Mucosa of stomach (tissue), 1 donor: ENCODE measurements around the gene PRAC1.

Experiments
- H3K27me3 ChIP-seq: one replicate; pipeline ENCODE4 v1.7.0; 2013; ENCODE audit warnings: mild to moderate bottlenecking, low read length; ENCODE audit not compliant: control insufficient read depth, insufficient read depth
- H3K36me3 ChIP-seq: one replicate; pipeline ENCODE4 v1.7.0; 2013; ENCODE audit warnings: low read length; ENCODE audit not compliant: control insufficient read depth, insufficient read depth
- H3K4me1 ChIP-seq: one replicate; pipeline ENCODE4 v1.7.0; 2013; ENCODE audit warnings: mild to moderate bottlenecking, low read length; ENCODE audit not compliant: control insufficient read depth, insufficient read depth
- H3K4me3 ChIP-seq: one replicate; pipeline ENCODE4 v1.7.0; 2013; ENCODE audit warnings: low read length
- H3K9ac ChIP-seq: one replicate; pipeline ENCODE4 v1.7.0; 2013; ENCODE audit warnings: mild to moderate bottlenecking, low read length, moderate library complexity
- H3K9me3 ChIP-seq: one replicate; pipeline ENCODE4 v1.7.0; 2013; ENCODE audit warnings: mild to moderate bottlenecking, low read length, moderate library complexity; ENCODE audit not compliant: control insufficient read depth
- donor health status: Pancreatic carcinoma.

The PRAC1 gene

DNA sequence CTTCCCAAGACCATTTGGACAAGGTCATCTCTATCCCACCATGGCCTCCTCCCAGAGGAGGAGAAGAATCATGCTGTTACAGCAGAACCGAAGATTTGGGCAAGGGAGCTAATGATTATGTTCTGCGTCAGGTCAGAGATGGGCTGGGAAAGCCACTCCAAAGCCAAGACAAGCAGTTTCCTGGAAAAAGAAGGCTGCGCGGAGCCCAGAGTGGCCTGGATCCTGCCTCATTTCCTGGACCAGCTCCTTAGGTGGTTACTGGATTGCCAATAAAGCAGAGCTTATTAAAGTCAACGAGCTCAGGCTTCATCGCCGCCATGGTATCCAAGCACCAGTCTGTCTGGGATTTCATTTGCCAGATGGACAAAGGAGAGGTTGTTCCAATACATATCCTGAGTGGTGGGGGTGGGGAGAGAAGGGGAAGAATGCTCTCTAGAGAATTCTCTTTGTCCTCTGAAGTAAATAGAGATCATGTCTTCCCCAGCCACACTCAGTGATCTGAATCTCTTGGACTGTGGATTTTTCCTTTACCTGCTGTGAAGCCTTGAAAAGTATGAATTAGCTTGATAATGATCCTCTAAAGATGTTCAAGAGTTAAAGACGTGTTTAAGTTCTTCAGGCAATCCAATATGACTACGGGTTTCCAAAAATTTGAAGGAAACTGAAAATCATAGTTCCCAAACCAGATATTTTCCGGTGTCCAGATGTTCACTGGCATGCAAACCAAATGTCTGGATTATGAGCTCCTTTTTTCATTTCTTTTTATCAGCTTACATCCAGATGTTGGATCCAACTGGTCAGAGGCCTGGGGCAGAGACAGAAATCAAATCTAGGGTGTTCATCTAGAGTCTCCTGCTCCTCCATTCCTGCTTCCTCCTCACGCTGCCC is 17.7 kb downstream of the PRAC1 start:
- H3K36me3 ChIP-seq = no peaks in the 10 kb centered on the region
- H3K4me3 ChIP-seq = no peak overlapping the region
- peaks cover 41% of the 10 kb centered on the region for H3K27me3 ChIP-seq

GRCh38 chr17:48701864-48702532 is 20.3 kb downstream of the PRAC1 start:
- H3K9ac ChIP-seq = no peak overlapping the region
- H3K36me3 ChIP-seq = no peaks in the 10 kb centered on the region
- H3K27me3 ChIP-seq = peaks cover 43% of the 10 kb centered on the region
- H3K9me3 ChIP-seq = no peaks in the 10 kb centered on the region
- H3K4me1 ChIP-seq = no peaks in the 10 kb centered on the region
- H3K4me3 ChIP-seq = no peak overlapping the region

More for the DNA sequence above, 17.7 kb downstream of the PRAC1 start:
- Histone ChIP-seq H3K9ac (no peak overlapping the region), H3K9me3 (no peaks in the 10 kb centered on the region), H3K4me1 (no peaks in the 10 kb centered on the region)

- Histone ChIP-seq H3K36me3 (no peaks in the 10 kb centered on the region), H3K9ac (no peak overlapping the region), H3K4me1 (no peaks in the 10 kb centered on the region), H3K27me3 (peaks cover 18% of the 10 kb centered on the region), H3K9me3 (no peaks in the 10 kb centered on the region), H3K4me3 (no peak overlapping the region)
These were observed 29.1 kb downstream of the PRAC1 start for GRCh38 chr17:48693178-48693577.

DNA sequence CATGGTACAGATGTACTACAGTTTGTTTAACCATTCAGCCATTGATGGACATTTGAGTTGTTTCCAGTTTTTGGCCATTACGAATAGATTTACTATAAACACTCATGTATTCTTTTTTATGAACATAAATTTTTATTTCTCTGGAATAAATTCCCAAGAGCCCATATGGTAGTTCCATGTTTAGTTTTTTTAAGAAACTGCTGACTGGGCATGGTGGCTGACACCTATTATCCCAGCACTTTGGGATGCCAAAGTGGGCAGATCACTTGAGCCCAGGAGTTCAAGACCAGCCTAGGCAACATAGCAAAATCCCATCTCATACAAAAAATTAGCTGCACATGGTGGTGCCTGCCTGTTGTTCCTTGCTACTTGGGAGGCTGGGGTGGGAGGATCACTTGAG is 30.3 kb downstream of the PRAC1 start:
- H3K27me3 ChIP-seq = peaks cover 10% of the 10 kb centered on the region

GRCh38 chr17:48690655-48691054 is 31.7 kb downstream of the PRAC1 start:
- Histone ChIP-seq H3K36me3 (no peaks in the 10 kb centered on the region), H3K9ac (no peak overlapping the region)

More for the DNA sequence above, 30.3 kb downstream of the PRAC1 start:
- no peaks in the 10 kb centered on the region for H3K36me3 ChIP-seq
- H3K9me3 ChIP-seq = no peaks in the 10 kb centered on the region
- H3K4me3 ChIP-seq = no peak overlapping the region
- H3K9ac ChIP-seq = no peak overlapping the region
- no peaks in the 10 kb centered on the region for H3K4me1 ChIP-seq

DNA sequence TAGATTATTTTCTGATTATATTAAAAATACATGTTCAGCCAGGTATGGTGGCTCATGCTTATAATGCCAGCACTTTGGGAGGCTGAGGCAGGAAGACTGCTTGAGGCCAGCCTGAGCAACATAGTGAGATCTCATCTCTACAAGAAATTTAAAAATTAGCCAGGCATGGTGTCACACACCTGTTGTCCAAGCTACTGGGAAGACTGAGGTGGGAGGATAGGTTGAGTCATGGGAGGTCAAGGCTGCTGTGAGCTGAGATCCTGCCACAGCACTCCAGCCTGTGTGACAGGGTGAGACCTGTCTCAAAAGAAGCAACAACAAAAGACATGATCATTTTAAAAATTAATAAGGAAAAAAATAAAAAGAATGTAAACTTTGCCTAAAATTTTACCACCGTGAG is 40.7 kb downstream of the PRAC1 start:
- H3K4me1 ChIP-seq = peaks cover 4% of the 10 kb centered on the region
- H3K4me3 ChIP-seq = no peak overlapping the region
- no peaks in the 10 kb centered on the region for H3K9me3 ChIP-seq
- H3K36me3 ChIP-seq = no peaks in the 10 kb centered on the region
- peaks cover 38% of the 10 kb centered on the region for H3K27me3 ChIP-seq
- H3K9ac ChIP-seq = no peak overlapping the region

More at GRCh38 chr17:48690655-48691054, 31.7 kb downstream of the PRAC1 start:
- H3K9me3 ChIP-seq = no peaks in the 10 kb centered on the region
- no peaks in the 10 kb centered on the region for H3K4me1 ChIP-seq
- no peak overlapping the region for H3K4me3 ChIP-seq
- H3K27me3 ChIP-seq = peaks cover 10% of the 10 kb centered on the region

DNA sequence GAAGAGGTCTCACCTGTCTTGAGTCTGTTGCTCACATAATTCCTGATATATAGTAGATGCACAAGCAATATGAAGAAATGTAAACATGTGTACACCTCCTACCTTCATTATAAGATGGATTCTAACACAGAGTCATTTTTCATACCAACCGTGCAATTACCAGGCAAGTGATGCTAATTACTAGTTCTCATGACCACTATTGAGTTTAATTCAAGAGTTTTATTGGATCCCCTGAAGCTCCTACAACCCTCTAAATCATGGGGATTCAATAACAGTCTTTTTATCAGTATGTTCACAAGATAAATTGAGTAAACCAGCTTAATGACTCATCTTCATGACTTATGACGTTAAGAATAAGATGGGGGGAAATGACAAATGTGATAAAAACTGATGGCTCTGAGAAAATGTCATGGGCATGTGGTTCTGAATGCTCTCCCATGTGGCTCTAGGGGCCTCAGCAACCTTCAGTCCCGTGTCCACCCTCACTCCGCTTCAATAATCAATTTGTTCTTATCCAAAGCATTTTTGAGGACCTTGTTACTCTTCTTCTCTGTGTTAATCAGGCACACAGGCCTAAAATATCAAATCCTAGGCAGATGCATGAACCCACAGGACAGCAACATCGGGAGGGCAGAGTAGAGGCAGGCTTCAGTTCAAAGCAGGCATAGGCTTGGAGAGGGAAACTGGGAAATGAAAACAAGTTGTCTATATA is 42.8 kb downstream of the PRAC1 start:
- Histone ChIP-seq H3K9ac (no peak overlapping the region), H3K4me1 (peaks cover 4% of the 10 kb centered on the region), H3K4me3 (no peak overlapping the region), H3K27me3 (peaks cover 35% of the 10 kb centered on the region), H3K9me3 (no peaks in the 10 kb centered on the region), H3K36me3 (no peaks in the 10 kb centered on the region)

- Histone ChIP-seq H3K9me3 (no peaks in the 10 kb centered on the region), H3K9ac (no peak overlapping the region), H3K4me3 (no peak overlapping the region), H3K4me1 (peaks cover 4% of the 10 kb centered on the region), H3K27me3 (peaks cover 34% of the 10 kb centered on the region), H3K36me3 (no peaks in the 10 kb centered on the region)
These were observed 44.0 kb downstream of the PRAC1 start for GRCh38 chr17:48678141-48678971.

- no peak overlapping the region for H3K9ac ChIP-seq
- peaks cover 39% of the 10 kb centered on the region for H3K27me3 ChIP-seq
- no peaks in the 10 kb centered on the region for H3K36me3 ChIP-seq
These were observed 45.3 kb downstream of the PRAC1 start for GRCh38 chr17:48676963-48677558.

DNA sequence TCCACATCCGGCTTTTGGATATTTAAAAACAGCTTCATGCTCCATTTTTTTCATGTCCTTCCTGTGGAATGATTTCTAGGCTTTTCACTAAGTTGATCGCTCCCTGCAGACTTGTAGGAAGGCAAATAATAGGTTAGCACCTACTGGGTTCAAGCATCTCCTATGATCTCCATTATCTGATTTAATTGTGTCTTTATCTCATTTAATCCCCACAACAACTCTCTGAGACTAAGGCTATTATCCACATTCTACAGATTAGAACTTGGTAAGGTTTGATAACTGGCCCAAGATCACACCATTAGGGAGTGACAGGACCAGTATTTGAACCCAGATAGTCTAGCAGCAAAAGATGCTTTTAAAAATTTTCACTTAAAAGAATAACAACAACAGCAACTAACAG is 50.0 kb downstream of the PRAC1 start:
- Histone ChIP-seq H3K4me1 (no peaks in the 10 kb centered on the region), H3K9me3 (no peaks in the 10 kb centered on the region), H3K9ac (no peak overlapping the region), H3K27me3 (peaks cover 27% of the 10 kb centered on the region), H3K4me3 (no peak overlapping the region), H3K36me3 (no peaks in the 10 kb centered on the region)

More at GRCh38 chr17:48676963-48677558, 45.3 kb downstream of the PRAC1 start:
- Histone ChIP-seq H3K9me3 (no peaks in the 10 kb centered on the region), H3K4me1 (peaks cover 4% of the 10 kb centered on the region), H3K4me3 (no peak overlapping the region)
